HepG2 (cell line): ENCODE measurements around the gene PRSS53. TPM values are rescaled to one million over a fixed set of nuclear protein-coding genes. Genes with fewer than 3 reads are reported as not detected.

Experiments used
- ARNT ChIP-seq: fragments of 450-650 bp; IDR thresholded peaks from 2 replicates; pipeline ENCODE4 v1.6.1; 2017
- CENPT ChIP-seq: sonication (generic); formaldehyde crosslinking; IDR thresholded peaks from 2 replicates; pipeline ENCODE4 v1.8.0; 2022; ENCODE audit warnings: low read depth, mild to moderate bottlenecking, moderate library complexity, missing genetic modification reagents
- KAT7 ChIP-seq: IDR thresholded peaks from 2 replicates; pipeline ENCODE4 v1.6.1; 2018; ENCODE audit warnings: borderline replicate concordance, missing compliant biosample characterization
- KMT2B ChIP-seq: IDR thresholded peaks from 2 replicates; pipeline ENCODE4 v1.6.1; 2016; ENCODE audit warnings: missing genetic modification reagents, missing compliant biosample characterization
- MTERF4 ChIP-seq: sonication (generic); formaldehyde crosslinking; IDR thresholded peaks from 2 replicates; pipeline ENCODE4 v1.8.0; 2023; ENCODE audit warnings: mild to moderate bottlenecking, missing genetic modification reagents
- NFYB ChIP-seq: sonication (generic); formaldehyde crosslinking; IDR thresholded peaks from 2 replicates; pipeline ENCODE4 v1.4.0; 2020; ENCODE audit warnings: missing genetic modification reagents
- NRL ChIP-seq: sonication (generic); formaldehyde crosslinking; IDR thresholded peaks from 2 replicates; pipeline ENCODE4 v1.5.0; 2020; ENCODE audit warnings: missing genetic modification reagents, mild to moderate bottlenecking, moderate library complexity, borderline replicate concordance
- PAXIP1 ChIP-seq: sonication (generic); formaldehyde crosslinking; conservative IDR thresholded peaks from 2 replicates; pipeline ENCODE4 v1.4.0; 2020; ENCODE audit warnings: mild to moderate bottlenecking, missing genetic modification reagents, moderate library complexity
- SP1 ChIP-seq, 2 experiments: fragments of 450-650 bp in 1 of 2; sonication (generic) in 1 of 2; formaldehyde crosslinking in 1 of 2; IDR thresholded peaks; 2 replicates each; pipeline versions ENCODE4 v1.4.0 to v1.6.1; 2016 to 2020; ENCODE audit warnings: missing genetic modification reagents in 1 of 2
- THAP7 ChIP-seq: sonication (generic); formaldehyde crosslinking; IDR thresholded peaks from 2 replicates; pipeline ENCODE4 v1.8.1; 2023; ENCODE audit warnings: mild to moderate bottlenecking, missing genetic modification reagents
- ZBTB14 ChIP-seq: sonication (generic); formaldehyde crosslinking; IDR thresholded peaks from 2 replicates; pipeline ENCODE4 v1.4.0; 2020; ENCODE audit warnings: missing genetic modification reagents
- ZBTB34 ChIP-seq: sonication (generic); formaldehyde crosslinking; IDR thresholded peaks from 2 replicates; pipeline ENCODE4 v1.8.0; 2022; ENCODE audit warnings: mild to moderate bottlenecking, missing genetic modification reagents
- ZFP36 ChIP-seq: fragments of 150-350 bp; IDR thresholded peaks from 2 replicates; pipeline ENCODE4 v1.6.1; 2018; ENCODE audit warnings: borderline replicate concordance, low read length, low read depth; ENCODE audit not compliant: partially characterized antibody
- ZNF746 ChIP-seq: sonication (generic); formaldehyde crosslinking; IDR thresholded peaks from 2 replicates; pipeline ENCODE4 v1.8.0; 2022; ENCODE audit warnings: mild to moderate bottlenecking, missing genetic modification reagents
- ZNF83 ChIP-seq: sonication (generic); formaldehyde crosslinking; IDR thresholded peaks from 2 replicates; pipeline ENCODE4 v1.4.0; 2020; ENCODE audit warnings: missing genetic modification reagents, mild to moderate bottlenecking, borderline replicate concordance
- ZSCAN21 ChIP-seq: sonication (generic); formaldehyde crosslinking; IDR thresholded peaks from 2 replicates; pipeline ENCODE4 v1.8.0; 2022; ENCODE audit warnings: mild to moderate bottlenecking, missing genetic modification reagents, moderate library complexity, borderline replicate concordance
- polyA plus RNA-seq, 8 experiments: library from polyadenylated mRNA; depleted of rRNA in 3 of 8; stranded (reverse) in 7 of 8; unstranded in 1 of 8; fragments of >200 nt; fragmentation: Illumina TruSeq in 4 of 8; extraction: Trizol in 4 of 8; gene quantifications; 2 replicates each; pipeline versions ENCODE4 v1.2.1 to v1.2.3, GENCODE V29; 2011 to 2016; ENCODE audit warnings: low read depth in 4 of 8, missing spikeins in 1 of 8, mixed read lengths in 1 of 8; ENCODE audit not compliant: insufficient read depth in 1 of 8
- total RNA-seq, 5 experiments: library from RNA; depleted of rRNA; stranded (reverse); fragments of >200 nt; fragmentation: Illumina TruSeq; extraction: Trizol; gene quantifications; 2 replicates each; pipeline ENCODE4 v1.2.3, GENCODE V29; 2016; ENCODE audit warnings: low read depth in 1 of 5
- TF ChIP-seq, protein P1 (sequence below): sonication (generic); formaldehyde crosslinking; conservative IDR thresholded peaks from 2 replicates; pipeline ENCODE4 v1.8.1; 2023; ENCODE audit warnings: missing genetic modification reagents

Gene PRSS53
- total and polyA plus RNA-seq, 2 of the 13 experiments (the other 11 are each of a cell fraction or from before 2014, with no cell fraction given), result 2.2 to 7.4 TPM

DNA sequence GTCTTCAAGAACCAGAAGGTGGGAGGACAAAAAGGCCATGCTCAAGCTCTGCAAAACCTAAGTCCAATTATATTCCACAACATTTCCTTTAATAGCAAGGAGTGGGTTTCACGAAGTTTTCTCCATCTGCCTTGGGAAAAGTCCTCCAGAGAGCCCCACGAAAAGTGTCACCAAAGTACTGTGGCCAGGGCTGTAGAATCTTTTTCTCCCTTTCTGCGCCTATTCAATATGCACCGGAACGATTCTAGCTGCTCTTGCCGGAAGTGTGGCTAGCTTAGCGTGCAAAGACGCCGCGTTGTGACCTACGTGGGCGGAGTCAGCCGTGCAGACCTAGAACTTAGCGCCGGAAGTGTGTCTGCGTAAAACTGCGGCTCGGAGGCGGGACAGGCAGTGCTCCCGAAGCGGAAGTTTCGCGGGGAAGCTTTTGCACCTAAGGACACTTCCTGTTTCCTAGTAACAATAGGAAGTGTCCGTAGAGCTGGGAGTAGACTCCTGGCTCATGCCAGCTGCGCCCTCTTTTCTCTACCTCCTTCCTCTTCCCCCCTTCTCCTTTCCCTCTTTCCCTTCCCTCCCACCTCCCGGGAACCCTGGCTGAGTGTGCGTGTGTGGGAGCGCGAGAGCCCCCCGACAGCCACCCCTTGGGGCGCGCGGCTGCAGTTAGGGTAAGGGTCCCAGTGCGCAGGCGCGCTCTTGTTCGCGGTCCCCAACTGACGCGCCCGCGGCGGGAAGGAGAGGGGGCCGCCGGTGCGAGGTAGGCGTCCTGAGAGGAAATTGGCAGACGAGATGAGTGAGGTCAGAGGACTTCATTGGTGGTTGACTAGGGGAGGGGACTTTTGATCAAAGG is 14.6 kb downstream of the PRSS53 start, which contains the start of the genes ZNF646 and ZNF668 (continued):
- TF ChIP-seq PAXIP1 (no peak; the same call in 1 of the 2 replicates), ARNT (no peak), ZBTB34 (CRISPR knock-in tag) (peak; percentile 73), ZNF83 (CRISPR knock-in tag) (peak; percentile 63; the same call in 1 of the 2 replicates), NFYB (CRISPR knock-in tag) (peak; percentile 54; the same call in 1 of the 2 replicates), ZFP36 (no peak), ZBTB14 (CRISPR knock-in tag) (peak; percentile 56), THAP7 (peak; percentile 100), ZSCAN21 (CRISPR knock-in tag) (peak; percentile 51; the same call in 1 of the 2 replicates), CENPT (no peak), KMT2B (CRISPR knock-in tag) (peak; percentile 86), NRL (CRISPR knock-in tag) (peak; percentile 78; the same call in 1 of the 2 replicates), ZNF746 (CRISPR knock-in tag) (0 out of 2 replicates have a peak, but pooled peaks have one; percentile 33), KAT7 (CRISPR knock-in tag) (peak; percentile 89; the same call in 1 of the 2 replicates), MTERF4 (CRISPR knock-in tag) (no peak), SP1 (IDR thresholded peaks at IDR 0.05) (no peak), SP1 (CRISPR knock-in tag; IDR thresholded peaks at IDR 0.05) (peak; percentile 100)
- TF ChIP-seq, protein P1, sequence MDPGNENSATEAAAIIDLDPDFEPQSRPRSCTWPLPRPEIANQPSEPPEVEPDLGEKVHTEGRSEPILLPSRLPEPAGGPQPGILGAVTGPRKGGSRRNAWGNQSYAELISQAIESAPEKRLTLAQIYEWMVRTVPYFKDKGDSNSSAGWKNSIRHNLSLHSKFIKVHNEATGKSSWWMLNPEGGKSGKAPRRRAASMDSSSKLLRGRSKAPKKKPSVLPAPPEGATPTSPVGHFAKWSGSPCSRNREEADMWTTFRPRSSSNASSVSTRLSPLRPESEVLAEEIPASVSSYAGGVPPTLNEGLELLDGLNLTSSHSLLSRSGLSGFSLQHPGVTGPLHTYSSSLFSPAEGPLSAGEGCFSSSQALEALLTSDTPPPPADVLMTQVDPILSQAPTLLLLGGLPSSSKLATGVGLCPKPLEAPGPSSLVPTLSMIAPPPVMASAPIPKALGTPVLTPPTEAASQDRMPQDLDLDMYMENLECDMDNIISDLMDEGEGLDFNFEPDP (CRISPR knock-in tag), result peak; percentile 60; the same call in 1 of the 2 replicates
